GM21423 (cell line): ENCODE measurements around the gene NLGN2.

Experiments
- ATAC-seq: cut with Tn5 transposase; IDR thresholded peaks from one replicate; pipeline ENCODE4 v1.9.1; 2021; ENCODE audit warnings: mild to moderate bottlenecking, moderate library complexity; ENCODE audit not compliant: unreplicated experiment

The NLGN2 gene

DNA sequence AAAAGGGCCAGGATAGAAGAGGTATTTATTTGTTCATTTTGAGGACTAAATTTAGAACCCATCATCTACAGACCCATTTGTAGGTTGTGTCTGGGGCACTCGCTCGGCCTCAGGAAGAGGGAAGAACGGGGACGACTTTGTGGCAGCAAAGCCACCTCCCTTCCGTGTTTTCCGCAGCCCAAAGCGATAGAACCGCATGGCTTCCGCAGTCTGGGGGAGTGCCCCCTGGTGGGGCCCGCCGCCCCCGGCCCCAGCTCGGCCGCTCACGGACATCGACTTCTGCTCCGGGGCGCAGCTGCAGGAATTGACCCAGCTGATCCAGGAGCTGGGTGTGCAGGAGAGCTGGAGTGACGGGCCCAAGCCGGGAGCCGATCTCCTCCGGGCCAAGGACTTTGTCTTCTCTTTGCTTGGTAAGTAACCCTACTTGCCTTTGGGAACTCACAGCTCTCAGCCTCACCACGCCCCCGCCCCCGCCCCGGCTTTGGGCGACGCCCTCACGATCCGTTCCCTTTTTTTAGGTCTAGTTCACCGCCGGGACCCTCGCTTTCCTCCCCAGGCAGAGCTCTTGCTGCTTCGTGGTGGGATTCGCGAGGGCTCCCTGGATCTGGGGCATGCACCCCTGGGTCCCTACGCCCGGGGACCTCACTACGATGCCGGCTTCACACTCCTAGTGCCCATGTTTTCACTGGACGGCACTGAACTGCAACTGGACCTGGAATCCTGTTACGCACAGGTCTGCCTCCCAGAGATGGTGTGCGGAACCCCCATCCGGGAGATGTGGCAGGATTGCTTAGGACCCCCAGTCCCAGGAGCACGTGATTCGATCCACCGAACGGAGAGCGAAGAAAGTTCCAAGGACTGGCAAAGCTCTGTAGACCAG is 28.3 kb downstream of the NLGN2 start:
- ATAC-seq, result peak; percentile 19

GRCh38 chr17:7436556-7437368 is 29.1 kb downstream of the NLGN2 start:
- ATAC-seq, result peak; percentile 44

DNA sequence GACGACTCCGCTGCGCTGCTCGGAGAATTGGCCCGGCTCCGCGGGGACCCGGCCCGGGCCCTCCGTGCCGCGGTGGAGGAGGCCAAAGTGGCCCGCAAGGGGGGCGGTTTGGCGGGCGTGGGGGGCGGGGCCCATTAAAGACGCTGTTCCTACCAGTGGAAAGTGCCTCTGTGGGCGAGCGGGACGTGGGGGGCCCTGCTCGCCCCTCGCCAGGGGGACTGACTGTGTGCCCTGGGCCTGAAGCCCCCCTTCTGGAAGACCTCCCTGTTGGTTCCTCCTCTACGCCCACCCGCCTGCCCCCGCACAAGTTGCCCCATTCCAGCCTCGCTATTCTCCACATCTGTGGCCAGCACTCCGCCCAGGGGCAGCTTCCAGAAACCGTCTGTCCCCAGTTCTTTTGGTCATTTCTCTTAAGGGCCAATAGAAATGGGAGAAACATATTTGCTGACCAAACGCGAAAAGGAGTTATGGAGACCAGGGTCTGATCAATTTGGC is 29.8 kb downstream of the NLGN2 start:
- ATAC-seq, result no peak

GRCh38 chr17:7437950-7438614 is 30.4 kb downstream of the NLGN2 start:
- ATAC-seq, result no peak

GRCh38 chr17:7438656-7439460 is 31.2 kb downstream of the NLGN2 start:
- no peak for ATAC-seq

DNA sequence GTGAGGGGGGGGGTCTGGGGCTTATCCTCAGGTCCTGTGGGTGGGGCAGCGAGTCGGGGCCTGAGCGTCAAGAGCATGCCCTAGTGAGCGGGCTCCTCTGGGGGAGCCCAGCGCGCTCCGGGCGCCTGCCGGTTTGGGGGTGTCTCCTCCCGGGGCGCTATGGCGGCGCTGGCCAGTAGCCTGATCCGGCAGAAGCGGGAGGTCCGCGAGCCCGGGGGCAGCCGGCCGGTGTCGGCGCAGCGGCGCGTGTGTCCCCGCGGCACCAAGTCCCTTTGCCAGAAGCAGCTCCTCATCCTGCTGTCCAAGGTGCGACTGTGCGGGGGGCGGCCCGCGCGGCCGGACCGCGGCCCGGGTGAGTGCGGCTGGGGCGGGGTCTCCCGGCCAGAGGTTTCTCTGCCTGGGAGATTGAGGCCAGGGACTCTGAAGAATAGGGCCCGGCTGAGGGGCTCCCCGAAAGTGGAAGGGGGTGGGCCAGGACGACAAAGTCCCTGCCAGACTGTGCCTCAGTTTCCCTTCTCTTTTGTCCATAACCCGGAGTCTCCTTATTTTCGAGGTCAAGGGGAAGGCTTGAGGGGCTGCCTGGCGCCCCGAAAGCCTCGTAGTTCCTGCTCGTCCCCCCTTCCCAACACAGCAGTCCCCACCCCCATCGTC is 31.9 kb downstream of the NLGN2 start, which contains the start of gene FGF11:
FGF11 (plus strand) TSS at position 51 of the 651 bp plus-strand sequence; CDS start at position 160, 109 bp downstream.
- ATAC-seq, result no peak

DNA sequence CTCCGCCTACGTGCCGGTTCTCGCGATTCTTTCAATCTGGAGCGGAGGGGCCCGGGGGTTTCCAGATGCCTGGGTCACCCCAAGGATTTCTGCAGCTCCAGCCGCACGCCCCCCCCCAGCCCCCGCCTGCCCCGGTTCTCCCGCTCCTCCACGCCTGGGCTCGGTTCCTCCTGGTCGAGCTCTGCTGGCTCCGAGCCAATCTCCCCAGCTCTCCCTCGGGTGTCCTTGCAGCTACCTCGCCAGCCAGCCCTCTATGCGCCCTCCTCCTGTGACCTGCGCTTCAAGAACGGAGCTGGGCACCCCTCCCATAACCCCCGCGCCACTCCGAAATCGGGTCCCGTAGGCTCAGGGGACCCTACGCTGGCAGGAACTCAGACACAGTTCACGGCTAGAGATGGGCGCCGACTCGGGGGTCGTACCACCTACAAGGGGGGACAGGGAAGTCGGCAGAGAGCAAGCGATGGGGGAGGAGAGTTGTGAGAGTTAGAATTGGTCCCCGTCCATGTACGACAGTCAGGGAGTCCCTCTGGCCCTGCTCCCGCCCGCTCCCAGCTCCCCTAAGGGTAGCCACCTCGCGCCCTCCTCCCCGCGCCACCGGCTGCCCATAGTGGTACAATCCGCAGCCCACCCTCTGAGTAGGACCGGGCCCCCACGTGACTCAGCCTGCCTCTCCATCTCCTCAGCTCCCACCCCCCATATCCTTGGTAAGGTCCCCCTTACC is 32.6 kb downstream of the NLGN2 start:
- no peak for ATAC-seq

- no peak for ATAC-seq
These were observed 33.2 kb downstream of the NLGN2 start for GRCh38 chr17:7440834-7441195.

- ATAC-seq, result no peak
These were observed 33.6 kb downstream of the NLGN2 start for GRCh38 chr17:7441266-7441665.

DNA sequence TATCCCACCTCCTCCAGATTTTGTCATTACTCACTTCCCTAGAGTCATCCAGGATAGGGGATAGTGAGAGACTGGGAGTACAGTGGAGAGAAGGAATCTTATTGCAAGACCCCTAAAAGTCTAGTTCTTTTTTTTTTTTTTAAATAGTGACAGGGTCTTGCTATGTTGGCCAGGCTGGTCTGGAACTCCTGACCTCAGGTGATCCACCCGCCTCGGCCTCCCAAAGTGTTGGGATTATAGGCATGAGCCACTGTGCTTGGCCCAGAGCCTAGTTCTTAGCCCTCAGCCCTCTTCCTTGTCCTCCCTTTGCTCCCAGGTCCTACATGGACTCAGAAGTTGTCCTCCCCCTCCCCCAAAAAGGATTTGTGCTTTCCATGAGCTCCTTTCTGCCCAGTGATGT is 34.5 kb downstream of the NLGN2 start:
- ATAC-seq, result no peak

- ATAC-seq, result no peak
These were observed 36.1 kb downstream of the NLGN2 start for GRCh38 chr17:7443499-7444485.

- no peak for ATAC-seq
These were observed 37.3 kb downstream of the NLGN2 start, which contains the start of gene CHRNB1 for GRCh38 chr17:7444682-7445618. TSS of gene CHRNB1 (plus strand) at chr17:7445061. CDS start at chr17:7445128, 67 bp downstream.

- ATAC-seq, result no peak
These were observed 37.9 kb downstream of the NLGN2 start for GRCh38 chr17:7445619-7445968.

DNA sequence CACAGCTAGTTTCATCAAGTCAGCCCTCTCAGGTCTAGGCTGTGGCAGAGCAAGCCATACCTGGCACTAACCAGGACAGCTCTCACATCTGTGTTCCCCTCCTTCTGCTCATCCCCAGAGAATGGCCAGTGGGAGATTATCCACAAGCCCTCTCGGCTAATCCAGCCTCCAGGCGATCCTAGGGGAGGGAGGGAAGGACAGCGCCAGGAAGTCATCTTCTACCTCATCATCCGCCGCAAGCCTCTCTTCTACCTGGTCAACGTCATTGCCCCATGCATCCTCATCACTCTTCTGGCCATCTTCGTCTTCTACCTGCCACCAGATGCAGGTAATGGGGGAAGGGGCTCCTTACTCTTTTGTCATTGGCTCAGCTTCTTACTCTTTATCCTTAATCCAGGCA is 40.8 kb downstream of the NLGN2 start:
- no peak for ATAC-seq

DNA sequence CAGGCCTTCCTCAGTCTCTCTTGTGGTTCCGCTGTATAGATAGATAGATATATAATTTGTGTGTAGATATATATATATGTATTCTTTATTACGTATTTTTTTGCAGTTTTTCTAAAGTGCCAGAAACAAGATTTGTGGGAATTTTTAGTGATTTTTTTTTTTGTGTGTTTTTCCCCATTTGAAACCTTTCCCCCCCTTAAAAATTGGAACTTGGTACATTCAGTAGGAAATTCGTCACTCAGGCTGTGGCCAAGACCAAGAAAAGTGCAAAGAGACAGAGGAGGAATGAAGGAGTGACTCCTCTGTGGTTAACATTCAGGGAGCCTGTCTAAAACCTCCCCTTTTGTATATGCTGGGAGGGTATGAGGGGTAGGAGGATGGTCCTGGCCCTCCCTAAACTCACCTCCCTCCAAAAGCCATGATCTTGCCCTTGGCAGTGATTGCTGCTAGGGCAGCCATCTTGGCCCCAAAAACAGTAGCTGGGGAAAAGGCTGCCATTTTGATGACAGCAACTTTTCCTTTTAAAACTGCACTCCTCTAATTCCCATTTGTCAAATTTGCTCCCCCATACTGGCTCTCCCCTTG is 52.4 kb downstream of the NLGN2 start:
- no peak for ATAC-seq

GRCh38 chr17:7460850-7461660 is 53.4 kb downstream of the NLGN2 start:
- ATAC-seq, result no peak
